GM20000 (cell line): ENCODE data around the gene TOMM70.

Source experiments
- DNase-seq: peaks from one replicate; pipeline ENCODE4 v3.0.0; 2012; ENCODE audit warnings: low spot score
- CTCF ChIP-seq: IDR thresholded peaks from 2 replicates; pipeline ENCODE4 v1.5.1; 2012; ENCODE audit warnings: mild to moderate bottlenecking, control low read depth; ENCODE audit errors: extremely low read depth, missing control alignments

The TOMM70 gene

GRCh38 chr3:100437721-100438622 lies 37.1 kb upstream of the TOMM70 start:
- DNase-seq = no peak
- TF ChIP-seq CTCF = no peak

GRCh38 chr3:100436951-100437350 lies 36.1 kb upstream of the TOMM70 start:
- TF ChIP-seq CTCF = no peak
- DNase-seq = no peak

- TF ChIP-seq CTCF = no peak
- DNase-seq = no peak
Measured at GRCh38 chr3:100429187-100429716, 28.4 kb upstream of the TOMM70 start.

GRCh38 chr3:100427699-100428098 lies 26.8 kb upstream of the TOMM70 start:
- TF ChIP-seq CTCF = no peak

GRCh38 chr3:100426067-100426682 lies 25.3 kb upstream of the TOMM70 start:
- TF ChIP-seq CTCF = no peak
- DNase-seq = no peak

More at GRCh38 chr3:100427699-100428098, 26.8 kb upstream of the TOMM70 start:
- no peak for DNase-seq

- TF ChIP-seq CTCF = no peak
- no peak for DNase-seq
Measured at GRCh38 chr3:100425316-100425715, 24.4 kb upstream of the TOMM70 start.

GRCh38 chr3:100424261-100424660 lies 23.4 kb upstream of the TOMM70 start:
- no peak for TF ChIP-seq CTCF
- DNase-seq = no peak
